ENCODE results near the gene CMTM8. TPM values are rescaled to one million over a fixed set of nuclear protein-coding genes. Genes with fewer than 3 reads are reported as not detected.

CMTM8 gene
- total and polyA plus RNA-seq, 2 of the 8 experiments (the other 6 are each of a cell fraction or from before 2014, with no cell fraction given) = 10.5 to 22.4 TPM

GRCh38 chr3:32381922-32382321 is 143.4 kb downstream of the CMTM8 start (continued):
- TF ChIP-seq RNF2 (IDR thresholded peaks at IDR 0.05; ENCODE audit: borderline replicate concordance, low read depth, low read length, missing control alignments, poor library complexity, severe bottlenecking) (no peak), POLR2A (IDR thresholded peaks at IDR 0.05; ENCODE audit: control extremely low read depth in 1 of 2, low read depth in 2 of 2, low read length in 2 of 2) (no peak), CHD7 (IDR thresholded peaks at IDR 0.05; ENCODE audit: insufficient replicate concordance, low read length) (no peak), RAD21 (IDR thresholded peaks at IDR 0.05 in 1 of 2, conservative IDR thresholded peaks at IDR 0.05 in 1 of 2; ENCODE audit: low read depth in 2 of 2, low read length in 2 of 2) (no peak)
